Activated CD4-positive, alpha-beta memory T cell treated with anti-CD3 and anti-CD28 coated beads for 36 hours (primary cell): Measurements from ENCODE around the gene GNAT3. TPM values are rescaled to one million over a fixed set of nuclear protein-coding genes. Genes with fewer than 3 reads are reported as not detected.

Source experiments
- CTCF ChIA-PET: fragments of 350-600 bp; sonication (Branson Sonifier 250); formaldehyde crosslinking; loops from one replicate; lab custom pipeline; 2021; ENCODE audit warnings: antibody characterized with exemption, inconsistent platforms; lab: Charles Lee
- POLR2A ChIA-PET: fragments of 350-600 bp; sonication (Branson Sonifier 250); formaldehyde crosslinking; loops from one replicate; lab custom pipeline; 2021; ENCODE audit warnings: antibody characterized with exemption; lab: Charles Lee
- DNase-seq: peaks from one replicate; pipeline ENCODE4 v3.0.0-alpha.2; 2020
- H3K27ac Mint-ChIP-seq: one replicate; pipeline ENCODE4 v1.8.0; 2021; ENCODE audit warnings: mixed read lengths
- H3K27me3 Mint-ChIP-seq: one replicate; pipeline ENCODE4 v1.8.0; 2021; ENCODE audit warnings: mixed read lengths
- H3K36me3 Mint-ChIP-seq: one replicate; pipeline ENCODE4 v1.8.0; 2021; ENCODE audit warnings: mixed read lengths
- H3K4me1 Mint-ChIP-seq: one replicate; pipeline ENCODE4 v1.8.0; 2021; ENCODE audit warnings: low read depth, mixed read lengths
- H3K4me3 Mint-ChIP-seq: one replicate; pipeline ENCODE4 v1.8.0; 2021; ENCODE audit warnings: mild to moderate bottlenecking, mixed read lengths
- H3K9me3 Mint-ChIP-seq: one replicate; pipeline ENCODE4 v1.8.0; 2021; ENCODE audit warnings: mixed read lengths
- intact Hi-C: fragments of 100-400 bp; cut with micrococcal nuclease; formaldehyde crosslinking; loops from one replicate; pipeline ENCODE4 v1.15.1; 2023
- total RNA-seq, 2 experiments: library from RNA; stranded (reverse); gene quantifications; one replicate each; pipeline ENCODE4 v1.2.3, GENCODE V29; 2021

The GNAT3 gene
- total RNA-seq, 2 experiments from 2014 or later: not detected

- Mint-ChIP-seq H3K27me3 (no peaks in the 10 kb centered on the region), H3K4me1 (no peaks in the 10 kb centered on the region), H3K4me3 (no peak overlapping the region), H3K9me3 (peaks cover 11% of the 10 kb centered on the region), H3K36me3 (no peaks in the 10 kb centered on the region), H3K27ac (no peak overlapping the region)
- ChIA-PET CTCF (interaction anchor here (0.8 kb wide), 1 partner anchor 468 kb away, joined by 3 read pairs; no protein-coding TSS in a partner anchor), POLR2A (no interaction called here)
- intact Hi-C loops: no loop called here
- no peak for DNase-seq
Observed at GRCh38 chr7:80528689-80529088, 16.8 kb upstream of the GNAT3 start.

GRCh38 chr7:80526472-80526871 is 14.6 kb upstream of the GNAT3 start:
- Mint-ChIP-seq H3K4me3 (no peak overlapping the region), H3K9me3 (peaks cover 8% of the 10 kb centered on the region), H3K27me3 (no peaks in the 10 kb centered on the region), H3K36me3 (no peaks in the 10 kb centered on the region), H3K27ac (no peak overlapping the region), H3K4me1 (no peaks in the 10 kb centered on the region)
- ChIA-PET CTCF (no interaction called here), POLR2A (no interaction called here)
- no peak for DNase-seq
- intact Hi-C loops: no loop called here

GRCh38 chr7:80524693-80525092 is 12.8 kb upstream of the GNAT3 start:
- ChIA-PET POLR2A (no interaction called here), CTCF (no interaction called here)
- Mint-ChIP-seq H3K27ac (no peak overlapping the region), H3K9me3 (no peaks in the 10 kb centered on the region), H3K4me1 (no peaks in the 10 kb centered on the region), H3K4me3 (no peak overlapping the region), H3K27me3 (no peaks in the 10 kb centered on the region), H3K36me3 (no peaks in the 10 kb centered on the region)
- intact Hi-C loops: no loop called here
- no peak for DNase-seq

- Mint-ChIP-seq H3K36me3 (no peaks in the 10 kb centered on the region), H3K4me1 (no peaks in the 10 kb centered on the region), H3K27me3 (no peaks in the 10 kb centered on the region), H3K9me3 (no peaks in the 10 kb centered on the region), H3K27ac (no peak overlapping the region), H3K4me3 (no peak overlapping the region)
- ChIA-PET POLR2A (no interaction called here), CTCF (interaction anchor here (0.8 kb wide), 1 partner anchor 10 kb away, joined by 3 read pairs; the partner anchor contains the start of gene GNAT3)
- intact Hi-C loops: no loop called here
- no peak for DNase-seq
Observed at GRCh38 chr7:80521809-80522208, 9.9 kb upstream of the GNAT3 start.

GRCh38 chr7:80520199-80520598 is 8.3 kb upstream of the GNAT3 start:
- no peaks in the 10 kb centered on the region for H3K9me3 Mint-ChIP-seq
- ChIA-PET CTCF (no interaction called here), POLR2A (no interaction called here)
- no peaks in the 10 kb centered on the region for H3K4me1 Mint-ChIP-seq
- H3K27me3 Mint-ChIP-seq: no peaks in the 10 kb centered on the region
- no peak overlapping the region for H3K27ac Mint-ChIP-seq
- H3K36me3 Mint-ChIP-seq: no peaks in the 10 kb centered on the region
- no peak for DNase-seq
- no peak overlapping the region for H3K4me3 Mint-ChIP-seq
- intact Hi-C loops: no loop called here

- no peak for DNase-seq
- intact Hi-C loops: no loop called here
- H3K9me3 Mint-ChIP-seq: no peaks in the 10 kb centered on the region
- CTCF ChIA-PET: no interaction called here
- no peak overlapping the region for H3K27ac Mint-ChIP-seq
- POLR2A ChIA-PET: no interaction called here
- H3K4me1 Mint-ChIP-seq: no peaks in the 10 kb centered on the region
- no peaks in the 10 kb centered on the region for H3K36me3 Mint-ChIP-seq
- H3K27me3 Mint-ChIP-seq: no peaks in the 10 kb centered on the region
- no peak overlapping the region for H3K4me3 Mint-ChIP-seq
Observed at GRCh38 chr7:80517282-80517747, 5.5 kb upstream of the GNAT3 start.

GRCh38 chr7:80515298-80515697 is 3.4 kb upstream of the GNAT3 start:
- Mint-ChIP-seq H3K27me3 (no peaks in the 10 kb centered on the region), H3K27ac (no peak overlapping the region), H3K36me3 (no peaks in the 10 kb centered on the region), H3K9me3 (peaks cover 2% of the 10 kb centered on the region), H3K4me1 (no peaks in the 10 kb centered on the region), H3K4me3 (no peak overlapping the region)
- ChIA-PET CTCF (no interaction called here), POLR2A (no interaction called here)
- intact Hi-C loops: no loop called here
- DNase-seq: no peak

GRCh38 chr7:80510021-80510420 is 1.8 kb downstream of the GNAT3 start:
- Mint-ChIP-seq H3K4me3 (no peak overlapping the region), H3K27me3 (no peaks in the 10 kb centered on the region), H3K27ac (no peak overlapping the region), H3K4me1 (no peaks in the 10 kb centered on the region), H3K9me3 (peaks cover 2% of the 10 kb centered on the region), H3K36me3 (no peaks in the 10 kb centered on the region)
- POLR2A ChIA-PET: no interaction called here
- CTCF ChIA-PET: no interaction called here
- DNase-seq: no peak
- intact Hi-C loops: no loop called here

- H3K4me3 Mint-ChIP-seq: no peak overlapping the region
- DNase-seq: no peak
- CTCF ChIA-PET: no interaction called here
- no peaks in the 10 kb centered on the region for H3K36me3 Mint-ChIP-seq
- no peaks in the 10 kb centered on the region for H3K27me3 Mint-ChIP-seq
- H3K9me3 Mint-ChIP-seq: peaks cover 2% of the 10 kb centered on the region
- POLR2A ChIA-PET: no interaction called here
- intact Hi-C loops: no loop called here
- H3K27ac Mint-ChIP-seq: no peak overlapping the region
- no peaks in the 10 kb centered on the region for H3K4me1 Mint-ChIP-seq
Observed at GRCh38 chr7:80508440-80508839, 3.4 kb downstream of the GNAT3 start.

- Mint-ChIP-seq H3K9me3 (no peaks in the 10 kb centered on the region), H3K27ac (no peak overlapping the region), H3K27me3 (no peaks in the 10 kb centered on the region), H3K36me3 (no peaks in the 10 kb centered on the region), H3K4me1 (no peaks in the 10 kb centered on the region), H3K4me3 (no peak overlapping the region)
- ChIA-PET CTCF (no interaction called here), POLR2A (no interaction called here)
- no peak for DNase-seq
- intact Hi-C loops: no loop called here
Observed at GRCh38 chr7:80505900-80506500, 5.9 kb downstream of the GNAT3 start.

GRCh38 chr7:80500325-80500724 is 11.5 kb downstream of the GNAT3 start:
- no peaks in the 10 kb centered on the region for H3K27me3 Mint-ChIP-seq
- no peak overlapping the region for H3K4me3 Mint-ChIP-seq
- H3K4me1 Mint-ChIP-seq: no peaks in the 10 kb centered on the region
- H3K36me3 Mint-ChIP-seq: no peaks in the 10 kb centered on the region
- H3K9me3 Mint-ChIP-seq: peaks cover 7% of the 10 kb centered on the region
- intact Hi-C loops: no loop called here
- ChIA-PET CTCF (no interaction called here), POLR2A (no interaction called here)
- H3K27ac Mint-ChIP-seq: no peak overlapping the region
- DNase-seq: no peak

- ChIA-PET CTCF (no interaction called here), POLR2A (no interaction called here)
- Mint-ChIP-seq H3K4me1 (no peaks in the 10 kb centered on the region), H3K4me3 (no peak overlapping the region), H3K36me3 (no peaks in the 10 kb centered on the region), H3K9me3 (peaks cover 7% of the 10 kb centered on the region), H3K27ac (no peak overlapping the region), H3K27me3 (no peaks in the 10 kb centered on the region)
- intact Hi-C loops: no loop called here
- no peak for DNase-seq
Observed at GRCh38 chr7:80499350-80499953, 12.4 kb downstream of the GNAT3 start.
